Bronchial epithelial cell (primary cell): ENCODE data around the gene CCDC71L. TPM values are rescaled to one million over a fixed set of nuclear protein-coding genes. Genes with fewer than 3 reads are reported as not detected.
A peak's percentile ranks its signal among the peaks of the same experiment; 100 is the strongest.

Source experiments
- DNase-seq: peaks from one replicate; pipeline ENCODE4 v3.0.0-alpha.2; 2010; ENCODE audit warnings: low read depth
- FAIRE-seq: peaks from 2 replicates; lab custom pipeline; 2011; peaks lifted over from hg19 to GRCh38; lab: Jason Lieb, UNC
- H3K27me3 ChIP-seq: 2 replicates; pipeline ENCODE4 v1.5.1; 2011; ENCODE audit warnings: low read length; ENCODE audit not compliant: control insufficient read depth, insufficient read depth
- H3K36me3 ChIP-seq: 2 replicates; pipeline ENCODE4 v1.5.1; 2011; ENCODE audit warnings: low read length; ENCODE audit not compliant: control insufficient read depth, insufficient read depth
- H3K4me3 ChIP-seq: 2 replicates; pipeline ENCODE4 v1.5.1; 2011; ENCODE audit warnings: mild to moderate bottlenecking, low read depth, low read length, control low read depth
- total RNA-seq: library from RNA; depleted of rRNA; stranded (reverse); fragments of >200 nt; gene quantifications from 2 replicates; pipeline ENCODE4 v1.2.1, GENCODE V29; 2014
- TF ChIP-seq, protein P1 (sequence below): IDR thresholded peaks from 2 replicates; pipeline ENCODE4 v1.5.1; 2011; ENCODE audit warnings: mild to moderate bottlenecking, moderate library complexity, low read length, control low read depth, inconsistent platforms; ENCODE audit not compliant: insufficient read depth, severe bottlenecking

Gene CCDC71L
- total RNA-seq, 1 donor from 2014 or later, result 6.6 TPM

DNA sequence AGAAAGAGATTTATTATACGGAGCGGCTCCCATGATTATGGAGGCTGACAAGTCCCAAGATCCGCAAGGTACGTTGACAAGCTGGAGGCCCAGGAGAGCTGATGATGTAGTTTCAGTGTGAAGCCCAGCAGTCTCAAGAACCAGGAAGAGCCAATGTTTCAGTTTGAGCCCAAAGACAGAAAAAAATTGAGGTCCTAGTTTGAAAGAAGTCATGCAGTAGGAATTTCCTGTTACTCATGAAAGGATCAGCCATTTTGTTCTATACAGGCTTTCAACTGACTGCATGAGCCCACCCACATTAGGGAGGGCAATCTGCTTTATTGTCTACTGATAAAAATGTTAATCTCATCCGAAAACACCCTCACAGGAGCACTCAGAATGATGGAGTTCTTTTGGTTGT is 51.5 kb downstream of the CCDC71L start:
- no peak for FAIRE-seq

DNA sequence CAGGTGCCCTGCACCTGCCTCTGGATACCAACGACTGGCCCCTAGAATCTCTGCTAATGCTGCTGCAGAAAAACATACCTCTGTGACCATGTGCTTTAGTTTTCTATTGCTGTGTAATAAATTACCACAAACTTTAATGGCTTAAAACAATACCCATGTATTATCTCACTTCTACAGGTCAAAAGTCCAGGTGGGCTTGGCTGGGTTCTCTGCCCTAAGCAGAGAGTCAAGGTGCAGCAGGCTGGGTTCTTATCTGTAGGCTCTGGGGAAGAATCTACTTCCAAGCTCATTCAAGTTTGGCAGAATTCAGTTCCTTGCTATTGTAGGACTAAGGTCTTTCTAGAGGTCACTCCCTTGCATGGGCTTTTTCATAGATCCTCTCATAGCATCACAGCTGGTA is 52.3 kb downstream of the CCDC71L start:
- TF ChIP-seq, protein P1, sequence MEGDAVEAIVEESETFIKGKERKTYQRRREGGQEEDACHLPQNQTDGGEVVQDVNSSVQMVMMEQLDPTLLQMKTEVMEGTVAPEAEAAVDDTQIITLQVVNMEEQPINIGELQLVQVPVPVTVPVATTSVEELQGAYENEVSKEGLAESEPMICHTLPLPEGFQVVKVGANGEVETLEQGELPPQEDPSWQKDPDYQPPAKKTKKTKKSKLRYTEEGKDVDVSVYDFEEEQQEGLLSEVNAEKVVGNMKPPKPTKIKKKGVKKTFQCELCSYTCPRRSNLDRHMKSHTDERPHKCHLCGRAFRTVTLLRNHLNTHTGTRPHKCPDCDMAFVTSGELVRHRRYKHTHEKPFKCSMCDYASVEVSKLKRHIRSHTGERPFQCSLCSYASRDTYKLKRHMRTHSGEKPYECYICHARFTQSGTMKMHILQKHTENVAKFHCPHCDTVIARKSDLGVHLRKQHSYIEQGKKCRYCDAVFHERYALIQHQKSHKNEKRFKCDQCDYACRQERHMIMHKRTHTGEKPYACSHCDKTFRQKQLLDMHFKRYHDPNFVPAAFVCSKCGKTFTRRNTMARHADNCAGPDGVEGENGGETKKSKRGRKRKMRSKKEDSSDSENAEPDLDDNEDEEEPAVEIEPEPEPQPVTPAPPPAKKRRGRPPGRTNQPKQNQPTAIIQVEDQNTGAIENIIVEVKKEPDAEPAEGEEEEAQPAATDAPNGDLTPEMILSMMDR, result no peak
- DNase-seq (no peak), FAIRE-seq (no peak)
- no peaks in the 10 kb centered on the region for H3K27me3 ChIP-seq
- no peak overlapping the region for H3K4me3 ChIP-seq
- no peaks in the 10 kb centered on the region for H3K36me3 ChIP-seq

More for the DNA sequence above, 51.5 kb downstream of the CCDC71L start:
- peak; percentile 86 for DNase-seq
- Histone ChIP-seq H3K36me3 (no peaks in the 10 kb centered on the region), H3K27me3 (no peaks in the 10 kb centered on the region), H3K4me3 (no peak overlapping the region)
- TF ChIP-seq, protein P1, result no peak

Other genes starting within 250 kb of the CCDC71L start
- gene PIK3CG, start 204.1 kb upstream of the CCDC71L start, total RNA-seq, result not detected in 2 replicates